Esophagus squamous epithelium (tissue), 5 donors: ENCODE results near the gene WDR49. TPM values are rescaled to one million over a fixed set of nuclear protein-coding genes. Genes with fewer than 3 reads are reported as not detected.
A peak's percentile ranks its signal among the peaks of the same experiment; 100 is the strongest.

Source experiments
- DNase-seq: peaks from one replicate; lab custom pipeline; 2025; lab: John Stamatoyannopoulos, UW
- H3K27ac ChIP-seq, 4 donors: fragments of 200-600 bp; sonication (generic); one replicate each; pipeline ENCODE4 v1.5.1; 2016 to 2019; ENCODE audit warnings: mild to moderate bottlenecking in 1 of 4
- H3K27me3 ChIP-seq, 4 donors: fragments of 200-600 bp; sonication (generic); 1 replicate in 3 of 4; 2 replicates in 1 of 4; pipeline versions ENCODE4 v1.5.1 to v1.6.0; 2017 to 2021; ENCODE audit warnings: antibody characterized with exemption in 1 of 4
- H3K36me3 ChIP-seq, 3 donors: fragments of 200-600 bp; sonication (generic); one replicate each; pipeline ENCODE4 v1.5.1; 2016 to 2019
- H3K4me1 ChIP-seq, 3 donors: fragments of 200-600 bp; sonication (generic); one replicate each; pipeline ENCODE4 v1.5.1; 2017 to 2019
- H3K4me3 ChIP-seq, 4 donors: fragments of 200-600 bp; sonication (generic); 1 replicate in 3 of 4; 2 replicates in 1 of 4; pipeline ENCODE4 v1.5.1; 2016 to 2019; ENCODE audit warnings: mild to moderate bottlenecking in 2 of 4, moderate library complexity in 1 of 4
- H3K9me3 ChIP-seq, 3 donors: fragments of 200-600 bp; sonication (generic); one replicate each; pipeline ENCODE4 v1.5.1; 2016 to 2019
- POLR2A ChIP-seq, 4 donors: fragments of 450-650 bp; IDR thresholded peaks; one replicate each; pipeline ENCODE4 v1.6.1; 2017; ENCODE audit warnings: antibody characterized with exemption in 4 of 4, mild to moderate bottlenecking in 4 of 4, moderate library complexity in 3 of 4
- WGBS, 2 donors: methylation state at CpG; one replicate each; pipeline ENCODE4 v1.1.5; 2018; 5-methylcytosine and 5-hydroxymethylcytosine counted together
- intact Hi-C: fragments of 100-400 bp; cut with DNase I; formaldehyde crosslinking; loops from one replicate; pipeline ENCODE4 v1.15.0; 2022
- total RNA-seq, 4 donors: library from RNA; depleted of rRNA; stranded (reverse); fragments of >200 nt; gene quantifications; one replicate each; pipeline ENCODE4 v1.1.0, GENCODE V29; 2016
- TF ChIP-seq, protein P1 (sequence below), 6 experiments: fragments of 450-650 bp in 4 of 6; fragments of 200-600 bp in 2 of 6; sonication (generic) in 2 of 6; IDR thresholded peaks; one replicate each; pipeline ENCODE4 v1.5.1; 2016 to 2019; ENCODE audit warnings: antibody characterized with exemption in 6 of 6, mild to moderate bottlenecking in 4 of 6, moderate library complexity in 4 of 6
- donor health status: DM: yes; HTN: yes; CAD: no.

WDR49 gene
- total RNA-seq, 4 donors from 2014 or later: 1.9 to 9.5 (median 7.4) TPM; not detected in 1

DNA sequence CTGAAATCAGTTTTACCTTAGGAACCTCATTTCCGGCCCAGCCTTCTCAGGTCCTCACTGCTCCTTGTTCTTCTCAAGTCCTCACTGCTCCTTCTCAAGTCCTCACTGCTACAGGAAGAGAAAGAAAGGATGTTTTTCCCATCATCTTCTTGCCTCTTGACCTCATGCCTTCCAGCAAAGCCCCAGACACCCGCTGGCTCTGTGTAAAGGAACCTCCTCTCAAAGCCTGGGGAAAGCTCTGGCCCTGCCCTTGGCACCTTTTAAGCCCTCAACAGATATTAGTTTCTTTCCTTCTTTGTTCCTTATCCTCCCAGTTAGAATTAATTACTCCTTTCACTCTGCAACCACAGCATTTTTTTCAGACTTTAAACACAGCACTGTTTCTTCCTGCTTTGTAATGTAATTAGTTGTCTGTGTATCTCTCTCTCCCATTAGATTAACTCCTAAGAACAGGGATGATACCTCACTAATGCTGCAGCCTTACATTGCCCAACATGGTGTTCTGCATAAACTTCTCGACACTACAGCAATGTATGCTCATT is 4.0 kb upstream of the WDR49 start:
- no peaks in the 10 kb centered on the region for H3K27me3 ChIP-seq
- DNase-seq: no peak
- no peak for TF ChIP-seq POLR2A (IDR thresholded peaks at IDR 0.05)
- TF ChIP-seq, protein P1, sequence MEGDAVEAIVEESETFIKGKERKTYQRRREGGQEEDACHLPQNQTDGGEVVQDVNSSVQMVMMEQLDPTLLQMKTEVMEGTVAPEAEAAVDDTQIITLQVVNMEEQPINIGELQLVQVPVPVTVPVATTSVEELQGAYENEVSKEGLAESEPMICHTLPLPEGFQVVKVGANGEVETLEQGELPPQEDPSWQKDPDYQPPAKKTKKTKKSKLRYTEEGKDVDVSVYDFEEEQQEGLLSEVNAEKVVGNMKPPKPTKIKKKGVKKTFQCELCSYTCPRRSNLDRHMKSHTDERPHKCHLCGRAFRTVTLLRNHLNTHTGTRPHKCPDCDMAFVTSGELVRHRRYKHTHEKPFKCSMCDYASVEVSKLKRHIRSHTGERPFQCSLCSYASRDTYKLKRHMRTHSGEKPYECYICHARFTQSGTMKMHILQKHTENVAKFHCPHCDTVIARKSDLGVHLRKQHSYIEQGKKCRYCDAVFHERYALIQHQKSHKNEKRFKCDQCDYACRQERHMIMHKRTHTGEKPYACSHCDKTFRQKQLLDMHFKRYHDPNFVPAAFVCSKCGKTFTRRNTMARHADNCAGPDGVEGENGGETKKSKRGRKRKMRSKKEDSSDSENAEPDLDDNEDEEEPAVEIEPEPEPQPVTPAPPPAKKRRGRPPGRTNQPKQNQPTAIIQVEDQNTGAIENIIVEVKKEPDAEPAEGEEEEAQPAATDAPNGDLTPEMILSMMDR (IDR thresholded peaks at IDR 0.05): no peak
- no peaks in the 10 kb centered on the region for H3K36me3 ChIP-seq
- no peak overlapping the region for H3K27ac ChIP-seq
- WGBS, 2 donors: 64% methylated on average over 3 of the region's 3 CpGs
- intact Hi-C loops: no loop called here
- H3K9me3 ChIP-seq: no peaks in the 10 kb centered on the region
- no peak overlapping the region for H3K4me3 ChIP-seq
- H3K4me1 ChIP-seq: peaks cover 0 to 14% (median 6%) of the 10 kb centered on the region in 3 donors

GRCh38 chr3:167656821-167657220 is 3.1 kb upstream of the WDR49 start:
- intact Hi-C loops: no loop called here
- no peak overlapping the region for H3K27ac ChIP-seq
- H3K36me3 ChIP-seq: no peaks in the 10 kb centered on the region
- H3K27me3 ChIP-seq: no peaks in the 10 kb centered on the region
- DNase-seq: no peak
- H3K4me1 ChIP-seq: peaks cover 0 to 21% (median 6%) of the 10 kb centered on the region in 3 donors
- WGBS, 2 donors: 33 to 69% methylated on average over 1 of the region's 1 CpG
- TF ChIP-seq, protein P1 (IDR thresholded peaks at IDR 0.05): no peak
- no peak for TF ChIP-seq POLR2A (IDR thresholded peaks at IDR 0.05)
- no peak overlapping the region for H3K4me3 ChIP-seq
- H3K9me3 ChIP-seq: no peaks in the 10 kb centered on the region

- intact Hi-C loops: no loop called here
- TF ChIP-seq, protein P1 (IDR thresholded peaks at IDR 0.05): no peak
- no peak for TF ChIP-seq POLR2A (IDR thresholded peaks at IDR 0.05)
Measured at GRCh38 chr3:167653155-167653554, 587 bp downstream of the WDR49 start.

DNA sequence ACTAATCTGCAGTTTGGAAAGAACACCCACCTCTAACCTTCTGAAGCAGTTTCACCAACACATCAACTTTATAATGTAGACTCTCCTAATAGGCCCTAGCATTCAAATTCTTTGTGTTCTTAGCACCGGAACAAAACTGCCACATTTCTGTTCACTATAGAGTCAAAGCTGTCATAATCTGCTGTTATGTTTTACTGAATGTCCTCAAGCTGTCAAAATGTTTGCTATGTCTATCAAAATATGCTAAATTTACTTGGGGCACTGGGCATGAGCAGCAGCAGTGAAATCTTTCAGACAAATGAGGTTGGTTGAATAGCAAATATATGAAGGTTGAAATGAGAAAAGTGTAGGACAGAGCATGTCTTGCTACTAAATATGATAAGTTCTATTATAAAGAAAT is 1.9 kb downstream of the WDR49 start:
- Histone ChIP-seq H3K4me3 (no peak overlapping the region), H3K9me3 (no peaks in the 10 kb centered on the region), H3K36me3 (no peaks in the 10 kb centered on the region), H3K27me3 (no peaks in the 10 kb centered on the region), H3K27ac (no peak overlapping the region), H3K4me1 (peaks cover 3 to 39% (median 9%) of the 10 kb centered on the region in 3 donors)
- no peak for DNase-seq
- no peak for TF ChIP-seq POLR2A (IDR thresholded peaks at IDR 0.05)
- TF ChIP-seq, protein P1 (IDR thresholded peaks at IDR 0.05): no peak
- intact Hi-C loops: no loop called here
- WGBS, 2 donors: 87 to 89% methylated on average over 1 of the region's 1 CpG

More at GRCh38 chr3:167653155-167653554, 587 bp downstream of the WDR49 start:
- no peaks in the 10 kb centered on the region for H3K9me3 ChIP-seq
- no peaks in the 10 kb centered on the region for H3K36me3 ChIP-seq
- H3K27me3 ChIP-seq: no peaks in the 10 kb centered on the region
- H3K4me3 ChIP-seq: peak overlapping the region in 3 of 4 donors; percentile 16 to 33 (median 16)
- H3K27ac ChIP-seq: peak overlapping the region in 2 of 4 donors; percentile 43 to 62
- H3K4me1 ChIP-seq: peaks cover 0 to 26% (median 6%) of the 10 kb centered on the region in 3 donors
- DNase-seq: no peak
- WGBS, 2 donors: 53 to 67% methylated on average over 1 of the region's 1 CpG

- DNase-seq: no peak
- no peaks in the 10 kb centered on the region for H3K27me3 ChIP-seq
- no peak overlapping the region for H3K4me3 ChIP-seq
- H3K9me3 ChIP-seq: no peaks in the 10 kb centered on the region
- no peaks in the 10 kb centered on the region for H3K36me3 ChIP-seq
- no peak overlapping the region for H3K27ac ChIP-seq
- WGBS, 2 donors: 74 to 94% methylated on average over 2 of the region's 2 CpGs
- peaks cover 3 to 44% (median 9%) of the 10 kb centered on the region in 3 donors for H3K4me1 ChIP-seq
- TF ChIP-seq POLR2A (IDR thresholded peaks at IDR 0.05): no peak
- TF ChIP-seq, protein P1 (IDR thresholded peaks at IDR 0.05): no peak
- intact Hi-C loops: no loop called here
Measured at GRCh38 chr3:167650459-167650858, 3.3 kb downstream of the WDR49 start.
